ENCODE measurements around the gene ZNF205. TPM values are rescaled to one million over a fixed set of nuclear protein-coding genes. Genes with fewer than 3 reads are reported as not detected.

Gene ZNF205
- total and polyA plus RNA-seq, 2 of the 8 experiments (the other 6 are each of a cell fraction or from before 2014, with no cell fraction given) = 19.1 to 19.9 TPM

DNA sequence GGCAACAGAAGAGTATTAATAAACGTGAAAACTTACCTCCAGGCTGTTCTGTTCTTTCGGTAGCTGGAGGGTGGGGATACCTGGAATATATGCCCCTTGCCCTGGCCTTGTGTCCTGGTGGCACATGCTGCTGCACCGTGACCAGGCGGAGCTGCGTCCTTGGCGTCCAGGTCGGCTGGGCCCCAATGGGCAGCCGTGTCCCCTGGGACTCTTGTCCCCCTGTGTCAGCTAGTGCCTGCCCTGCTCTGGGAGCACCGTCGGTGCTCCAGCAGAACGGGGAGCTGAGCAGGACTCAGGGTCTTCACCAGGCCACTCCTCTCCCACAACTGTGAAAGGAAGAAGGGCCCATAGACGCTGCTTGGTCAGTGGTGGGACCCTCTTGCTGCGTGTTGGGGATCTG is 30.4 kb downstream of the ZNF205 start (continued):
- TF ChIP-seq, protein P1, sequence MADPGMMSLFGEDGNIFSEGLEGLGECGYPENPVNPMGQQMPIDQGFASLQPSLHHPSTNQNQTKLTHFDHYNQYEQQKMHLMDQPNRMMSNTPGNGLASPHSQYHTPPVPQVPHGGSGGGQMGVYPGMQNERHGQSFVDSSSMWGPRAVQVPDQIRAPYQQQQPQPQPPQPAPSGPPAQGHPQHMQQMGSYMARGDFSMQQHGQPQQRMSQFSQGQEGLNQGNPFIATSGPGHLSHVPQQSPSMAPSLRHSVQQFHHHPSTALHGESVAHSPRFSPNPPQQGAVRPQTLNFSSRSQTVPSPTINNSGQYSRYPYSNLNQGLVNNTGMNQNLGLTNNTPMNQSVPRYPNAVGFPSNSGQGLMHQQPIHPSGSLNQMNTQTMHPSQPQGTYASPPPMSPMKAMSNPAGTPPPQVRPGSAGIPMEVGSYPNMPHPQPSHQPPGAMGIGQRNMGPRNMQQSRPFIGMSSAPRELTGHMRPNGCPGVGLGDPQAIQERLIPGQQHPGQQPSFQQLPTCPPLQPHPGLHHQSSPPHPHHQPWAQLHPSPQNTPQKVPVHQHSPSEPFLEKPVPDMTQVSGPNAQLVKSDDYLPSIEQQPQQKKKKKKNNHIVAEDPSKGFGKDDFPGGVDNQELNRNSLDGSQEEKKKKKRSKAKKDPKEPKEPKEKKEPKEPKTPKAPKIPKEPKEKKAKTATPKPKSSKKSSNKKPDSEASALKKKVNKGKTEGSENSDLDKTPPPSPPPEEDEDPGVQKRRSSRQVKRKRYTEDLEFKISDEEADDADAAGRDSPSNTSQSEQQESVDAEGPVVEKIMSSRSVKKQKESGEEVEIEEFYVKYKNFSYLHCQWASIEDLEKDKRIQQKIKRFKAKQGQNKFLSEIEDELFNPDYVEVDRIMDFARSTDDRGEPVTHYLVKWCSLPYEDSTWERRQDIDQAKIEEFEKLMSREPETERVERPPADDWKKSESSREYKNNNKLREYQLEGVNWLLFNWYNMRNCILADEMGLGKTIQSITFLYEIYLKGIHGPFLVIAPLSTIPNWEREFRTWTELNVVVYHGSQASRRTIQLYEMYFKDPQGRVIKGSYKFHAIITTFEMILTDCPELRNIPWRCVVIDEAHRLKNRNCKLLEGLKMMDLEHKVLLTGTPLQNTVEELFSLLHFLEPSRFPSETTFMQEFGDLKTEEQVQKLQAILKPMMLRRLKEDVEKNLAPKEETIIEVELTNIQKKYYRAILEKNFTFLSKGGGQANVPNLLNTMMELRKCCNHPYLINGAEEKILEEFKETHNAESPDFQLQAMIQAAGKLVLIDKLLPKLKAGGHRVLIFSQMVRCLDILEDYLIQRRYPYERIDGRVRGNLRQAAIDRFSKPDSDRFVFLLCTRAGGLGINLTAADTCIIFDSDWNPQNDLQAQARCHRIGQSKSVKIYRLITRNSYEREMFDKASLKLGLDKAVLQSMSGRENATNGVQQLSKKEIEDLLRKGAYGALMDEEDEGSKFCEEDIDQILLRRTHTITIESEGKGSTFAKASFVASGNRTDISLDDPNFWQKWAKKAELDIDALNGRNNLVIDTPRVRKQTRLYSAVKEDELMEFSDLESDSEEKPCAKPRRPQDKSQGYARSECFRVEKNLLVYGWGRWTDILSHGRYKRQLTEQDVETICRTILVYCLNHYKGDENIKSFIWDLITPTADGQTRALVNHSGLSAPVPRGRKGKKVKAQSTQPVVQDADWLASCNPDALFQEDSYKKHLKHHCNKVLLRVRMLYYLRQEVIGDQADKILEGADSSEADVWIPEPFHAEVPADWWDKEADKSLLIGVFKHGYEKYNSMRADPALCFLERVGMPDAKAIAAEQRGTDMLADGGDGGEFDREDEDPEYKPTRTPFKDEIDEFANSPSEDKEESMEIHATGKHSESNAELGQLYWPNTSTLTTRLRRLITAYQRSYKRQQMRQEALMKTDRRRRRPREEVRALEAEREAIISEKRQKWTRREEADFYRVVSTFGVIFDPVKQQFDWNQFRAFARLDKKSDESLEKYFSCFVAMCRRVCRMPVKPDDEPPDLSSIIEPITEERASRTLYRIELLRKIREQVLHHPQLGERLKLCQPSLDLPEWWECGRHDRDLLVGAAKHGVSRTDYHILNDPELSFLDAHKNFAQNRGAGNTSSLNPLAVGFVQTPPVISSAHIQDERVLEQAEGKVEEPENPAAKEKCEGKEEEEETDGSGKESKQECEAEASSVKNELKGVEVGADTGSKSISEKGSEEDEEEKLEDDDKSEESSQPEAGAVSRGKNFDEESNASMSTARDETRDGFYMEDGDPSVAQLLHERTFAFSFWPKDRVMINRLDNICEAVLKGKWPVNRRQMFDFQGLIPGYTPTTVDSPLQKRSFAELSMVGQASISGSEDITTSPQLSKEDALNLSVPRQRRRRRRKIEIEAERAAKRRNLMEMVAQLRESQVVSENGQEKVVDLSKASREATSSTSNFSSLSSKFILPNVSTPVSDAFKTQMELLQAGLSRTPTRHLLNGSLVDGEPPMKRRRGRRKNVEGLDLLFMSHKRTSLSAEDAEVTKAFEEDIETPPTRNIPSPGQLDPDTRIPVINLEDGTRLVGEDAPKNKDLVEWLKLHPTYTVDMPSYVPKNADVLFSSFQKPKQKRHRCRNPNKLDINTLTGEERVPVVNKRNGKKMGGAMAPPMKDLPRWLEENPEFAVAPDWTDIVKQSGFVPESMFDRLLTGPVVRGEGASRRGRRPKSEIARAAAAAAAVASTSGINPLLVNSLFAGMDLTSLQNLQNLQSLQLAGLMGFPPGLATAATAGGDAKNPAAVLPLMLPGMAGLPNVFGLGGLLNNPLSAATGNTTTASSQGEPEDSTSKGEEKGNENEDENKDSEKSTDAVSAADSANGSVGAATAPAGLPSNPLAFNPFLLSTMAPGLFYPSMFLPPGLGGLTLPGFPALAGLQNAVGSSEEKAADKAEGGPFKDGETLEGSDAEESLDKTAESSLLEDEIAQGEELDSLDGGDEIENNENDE (IDR thresholded peaks at IDR 0.05; ENCODE audit: insufficient replicate concordance, low read length) = no peak
- TF ChIP-seq NANOG (IDR thresholded peaks at IDR 0.05; ENCODE audit: insufficient read depth, low read depth, low read length, poor library complexity, severe bottlenecking) (no peak), BCL11A (IDR thresholded peaks at IDR 0.05; ENCODE audit: low read depth in 2 of 2, low read length in 2 of 2) (no peak), NRF1 (IDR thresholded peaks at IDR 0.05; ENCODE audit: low read depth, low read length) (no peak), POU5F1 (IDR thresholded peaks at IDR 0.05; ENCODE audit: low read depth, low read length) (no peak), RBBP5 (IDR thresholded peaks at IDR 0.05; ENCODE audit: borderline replicate concordance, low read depth, low read length) (no peak), SP2 (IDR thresholded peaks at IDR 0.05; ENCODE audit: low read length) (no peak)
- TF ChIP-seq, protein P2, sequence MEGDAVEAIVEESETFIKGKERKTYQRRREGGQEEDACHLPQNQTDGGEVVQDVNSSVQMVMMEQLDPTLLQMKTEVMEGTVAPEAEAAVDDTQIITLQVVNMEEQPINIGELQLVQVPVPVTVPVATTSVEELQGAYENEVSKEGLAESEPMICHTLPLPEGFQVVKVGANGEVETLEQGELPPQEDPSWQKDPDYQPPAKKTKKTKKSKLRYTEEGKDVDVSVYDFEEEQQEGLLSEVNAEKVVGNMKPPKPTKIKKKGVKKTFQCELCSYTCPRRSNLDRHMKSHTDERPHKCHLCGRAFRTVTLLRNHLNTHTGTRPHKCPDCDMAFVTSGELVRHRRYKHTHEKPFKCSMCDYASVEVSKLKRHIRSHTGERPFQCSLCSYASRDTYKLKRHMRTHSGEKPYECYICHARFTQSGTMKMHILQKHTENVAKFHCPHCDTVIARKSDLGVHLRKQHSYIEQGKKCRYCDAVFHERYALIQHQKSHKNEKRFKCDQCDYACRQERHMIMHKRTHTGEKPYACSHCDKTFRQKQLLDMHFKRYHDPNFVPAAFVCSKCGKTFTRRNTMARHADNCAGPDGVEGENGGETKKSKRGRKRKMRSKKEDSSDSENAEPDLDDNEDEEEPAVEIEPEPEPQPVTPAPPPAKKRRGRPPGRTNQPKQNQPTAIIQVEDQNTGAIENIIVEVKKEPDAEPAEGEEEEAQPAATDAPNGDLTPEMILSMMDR (IDR thresholded peaks at IDR 0.05; ENCODE audit: control extremely low read depth in 1 of 3, insufficient read depth in 1 of 3, low read depth in 1 of 3, low read length in 3 of 3) = no peak

All from H1 (cell line).